ENCODE results near the gene CHMP4B.

CHMP4B gene, protein sequence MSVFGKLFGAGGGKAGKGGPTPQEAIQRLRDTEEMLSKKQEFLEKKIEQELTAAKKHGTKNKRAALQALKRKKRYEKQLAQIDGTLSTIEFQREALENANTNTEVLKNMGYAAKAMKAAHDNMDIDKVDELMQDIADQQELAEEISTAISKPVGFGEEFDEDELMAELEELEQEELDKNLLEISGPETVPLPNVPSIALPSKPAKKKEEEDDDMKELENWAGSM

DNA sequence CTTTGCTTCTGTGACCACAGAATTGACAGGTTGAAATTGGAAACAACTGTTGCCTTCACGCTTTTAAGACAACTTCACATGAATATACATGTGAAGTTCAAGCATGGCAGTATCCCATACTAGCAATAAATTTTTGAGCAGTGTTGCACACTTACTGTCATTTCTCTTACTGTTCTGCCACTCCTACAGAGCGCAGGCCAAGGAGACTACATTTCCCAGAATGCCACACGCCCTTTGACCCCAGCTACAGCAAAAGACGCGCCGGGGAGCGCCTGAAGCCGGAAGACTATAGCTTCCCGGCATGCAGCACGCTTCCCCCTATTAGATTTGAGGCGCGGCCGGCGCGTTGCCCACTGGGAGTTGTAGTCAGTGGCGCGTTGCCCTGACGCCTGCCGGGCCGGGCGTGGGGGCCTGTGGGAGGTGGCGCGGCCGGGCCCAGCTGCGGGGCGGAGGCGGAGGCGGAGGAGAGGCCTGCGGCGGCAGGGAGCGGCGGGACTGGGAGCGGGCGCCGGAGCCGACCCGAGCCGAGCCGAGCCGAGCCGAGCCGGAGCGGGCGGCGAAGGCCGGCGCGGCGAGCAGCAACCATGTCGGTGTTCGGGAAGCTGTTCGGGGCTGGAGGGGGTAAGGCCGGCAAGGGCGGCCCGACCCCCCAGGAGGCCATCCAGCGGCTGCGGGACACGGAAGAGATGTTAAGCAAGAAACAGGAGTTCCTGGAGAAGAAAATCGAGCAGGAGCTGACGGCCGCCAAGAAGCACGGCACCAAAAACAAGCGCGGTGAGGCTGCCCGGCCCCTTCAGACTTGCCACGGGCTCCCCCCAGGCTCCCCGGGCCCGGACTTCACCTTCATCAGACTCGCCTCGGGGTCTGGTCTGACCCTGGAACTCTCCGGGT, at the start of gene CHMP4B:
Gene CHMP4B (plus strand): TSS at position 464 of the 891 bp plus-strand sequence. CDS start 121 bp downstream, at position 585.
- H3K79me2 ChIP-seq (ENCODE audit: control insufficient read depth, insufficient read depth, low read length, unreplicated experiment), result peaks cover 49% of the 10 kb centered on the region
- H3K27me3 ChIP-seq (ENCODE audit: insufficient read depth, low read length), result no peaks in the 10 kb centered on the region
- peak within 1 kb of the TSS; percentile 90 for H3K4me3 ChIP-seq (ENCODE audit: low read depth, low read length)
- peak within 1 kb of the TSS; percentile 66 for H2AFZ ChIP-seq (ENCODE audit: low read length, unreplicated experiment)
- H3K36me3 ChIP-seq (ENCODE audit: insufficient read depth, low read length), result no peaks in the 10 kb centered on the region; the same call in 1 of the 2 replicates
- peaks cover 4% of the 10 kb centered on the region for H3K4me1 ChIP-seq (ENCODE audit: control insufficient read depth, insufficient read depth, low read length, unreplicated experiment)
- H3K27ac ChIP-seq (ENCODE audit: low read depth, low read length), result peak within 1 kb of the TSS; percentile 96

GRCh38 chr20:33761698-33762250, 49.4 kb upstream of the CHMP4B start:
- Histone ChIP-seq H3K36me3 (ENCODE audit: insufficient read depth, low read length) (peaks cover 11% of the 10 kb centered on the region; the same call in 1 of the 2 replicates), H3K79me2 (ENCODE audit: control insufficient read depth, insufficient read depth, low read length, unreplicated experiment) (no peaks in the 10 kb centered on the region), H3K27me3 (ENCODE audit: insufficient read depth, low read length) (no peaks in the 10 kb centered on the region), H3K4me3 (ENCODE audit: low read depth, low read length) (no peak overlapping the region), H3K27ac (ENCODE audit: low read depth, low read length) (no peak overlapping the region), H3K4me1 (ENCODE audit: control insufficient read depth, insufficient read depth, low read length, unreplicated experiment) (no peaks in the 10 kb centered on the region), H2AFZ (ENCODE audit: low read length, unreplicated experiment) (no peak overlapping the region)

GRCh38 chr20:33765099-33765498, 46.0 kb upstream of the CHMP4B start:
- Histone ChIP-seq H3K4me3 (ENCODE audit: low read depth, low read length) (no peak overlapping the region), H3K79me2 (ENCODE audit: control insufficient read depth, insufficient read depth, low read length, unreplicated experiment) (no peaks in the 10 kb centered on the region), H3K27ac (ENCODE audit: low read depth, low read length) (no peak overlapping the region), H3K4me1 (ENCODE audit: control insufficient read depth, insufficient read depth, low read length, unreplicated experiment) (no peaks in the 10 kb centered on the region), H3K36me3 (ENCODE audit: insufficient read depth, low read length) (peaks cover 4% of the 10 kb centered on the region; the same call in 1 of the 2 replicates), H3K27me3 (ENCODE audit: insufficient read depth, low read length) (no peaks in the 10 kb centered on the region), H2AFZ (ENCODE audit: low read length, unreplicated experiment) (no peak overlapping the region)

- H3K79me2 ChIP-seq (ENCODE audit: control insufficient read depth, insufficient read depth, low read length, unreplicated experiment), result no peaks in the 10 kb centered on the region
- no peak overlapping the region for H2AFZ ChIP-seq (ENCODE audit: low read length, unreplicated experiment)
- H3K27ac ChIP-seq (ENCODE audit: low read depth, low read length), result no peak overlapping the region
- H3K4me1 ChIP-seq (ENCODE audit: control insufficient read depth, insufficient read depth, low read length, unreplicated experiment), result no peaks in the 10 kb centered on the region
- H3K36me3 ChIP-seq (ENCODE audit: insufficient read depth, low read length), result peaks cover 4% of the 10 kb centered on the region; the same call in 1 of the 2 replicates
- H3K4me3 ChIP-seq (ENCODE audit: low read depth, low read length), result no peak overlapping the region
- H3K27me3 ChIP-seq (ENCODE audit: insufficient read depth, low read length), result no peaks in the 10 kb centered on the region
Measured at GRCh38 chr20:33765592-33765991, 45.6 kb upstream of the CHMP4B start.

GRCh38 chr20:33766686-33767085, 44.5 kb upstream of the CHMP4B start:
- Histone ChIP-seq H3K36me3 (ENCODE audit: insufficient read depth, low read length) (peaks cover 4% of the 10 kb centered on the region; the same call in 1 of the 2 replicates), H3K27ac (ENCODE audit: low read depth, low read length) (no peak overlapping the region), H3K4me3 (ENCODE audit: low read depth, low read length) (no peak overlapping the region), H2AFZ (ENCODE audit: low read length, unreplicated experiment) (no peak overlapping the region), H3K27me3 (ENCODE audit: insufficient read depth, low read length) (no peaks in the 10 kb centered on the region), H3K79me2 (ENCODE audit: control insufficient read depth, insufficient read depth, low read length, unreplicated experiment) (no peaks in the 10 kb centered on the region), H3K4me1 (ENCODE audit: control insufficient read depth, insufficient read depth, low read length, unreplicated experiment) (no peaks in the 10 kb centered on the region)

DNA sequence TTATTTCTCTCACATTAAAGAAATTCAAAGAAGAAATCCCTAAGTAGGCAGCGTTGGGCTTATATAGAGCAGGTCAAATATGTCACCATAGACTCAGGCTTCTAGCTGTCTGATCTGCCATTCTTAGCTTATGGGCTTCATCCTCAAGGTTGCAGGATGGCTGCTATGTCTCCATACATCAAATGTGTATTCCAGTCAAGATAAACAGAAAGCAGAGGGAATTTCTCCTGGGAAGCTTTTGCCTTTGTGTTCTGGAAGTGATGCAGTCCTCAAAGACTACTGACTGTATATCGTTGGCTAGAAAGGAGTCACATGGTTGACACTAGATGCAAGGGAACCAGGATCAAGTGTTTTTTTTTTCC, 43.4 kb upstream of the CHMP4B start:
- Histone ChIP-seq H3K27me3 (ENCODE audit: insufficient read depth, low read length) (no peaks in the 10 kb centered on the region), H3K79me2 (ENCODE audit: control insufficient read depth, insufficient read depth, low read length, unreplicated experiment) (no peaks in the 10 kb centered on the region), H2AFZ (ENCODE audit: low read length, unreplicated experiment) (no peak overlapping the region), H3K36me3 (ENCODE audit: insufficient read depth, low read length) (no peaks in the 10 kb centered on the region), H3K27ac (ENCODE audit: low read depth, low read length) (no peak overlapping the region), H3K4me1 (ENCODE audit: control insufficient read depth, insufficient read depth, low read length, unreplicated experiment) (no peaks in the 10 kb centered on the region), H3K4me3 (ENCODE audit: low read depth, low read length) (no peak overlapping the region)

DNA sequence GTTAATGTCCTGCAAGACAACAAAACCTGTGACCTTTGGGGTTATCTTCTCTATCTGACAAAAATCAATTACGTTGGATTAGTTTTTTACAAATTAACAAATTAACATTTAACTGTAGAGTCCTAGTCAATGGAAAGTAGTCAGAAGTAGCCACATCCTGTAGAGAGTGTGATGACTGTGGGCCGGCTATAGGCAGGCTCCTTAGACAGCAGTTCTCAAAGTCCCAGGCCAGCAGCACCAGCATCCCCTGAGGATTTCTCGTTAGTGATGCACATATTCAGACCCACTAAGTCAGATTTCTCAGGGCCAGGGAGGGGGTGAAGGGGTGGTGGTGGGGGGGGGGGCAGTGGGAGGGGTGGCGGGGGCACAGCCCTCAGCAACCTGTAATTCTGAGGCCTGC, 42.1 kb upstream of the CHMP4B start:
- Histone ChIP-seq H3K4me3 (ENCODE audit: low read depth, low read length) (no peak overlapping the region), H3K27me3 (ENCODE audit: insufficient read depth, low read length) (no peaks in the 10 kb centered on the region)

GRCh38 chr20:33770005-33770404, 41.1 kb upstream of the CHMP4B start:
- Histone ChIP-seq H3K4me1 (ENCODE audit: control insufficient read depth, insufficient read depth, low read length, unreplicated experiment) (no peaks in the 10 kb centered on the region), H3K79me2 (ENCODE audit: control insufficient read depth, insufficient read depth, low read length, unreplicated experiment) (no peaks in the 10 kb centered on the region)

More for the DNA sequence above, 42.1 kb upstream of the CHMP4B start:
- Histone ChIP-seq H3K4me1 (ENCODE audit: control insufficient read depth, insufficient read depth, low read length, unreplicated experiment) (no peaks in the 10 kb centered on the region), H3K79me2 (ENCODE audit: control insufficient read depth, insufficient read depth, low read length, unreplicated experiment) (no peaks in the 10 kb centered on the region), H3K27ac (ENCODE audit: low read depth, low read length) (no peak overlapping the region), H3K36me3 (ENCODE audit: insufficient read depth, low read length) (no peaks in the 10 kb centered on the region), H2AFZ (ENCODE audit: low read length, unreplicated experiment) (no peak overlapping the region)

GRCh38 chr20:33771938-33772337, 39.2 kb upstream of the CHMP4B start:
- H3K27ac ChIP-seq (ENCODE audit: low read depth, low read length), result no peak overlapping the region
- H3K79me2 ChIP-seq (ENCODE audit: control insufficient read depth, insufficient read depth, low read length, unreplicated experiment), result no peaks in the 10 kb centered on the region

More at GRCh38 chr20:33770005-33770404, 41.1 kb upstream of the CHMP4B start:
- Histone ChIP-seq H3K27me3 (ENCODE audit: insufficient read depth, low read length) (no peaks in the 10 kb centered on the region), H3K4me3 (ENCODE audit: low read depth, low read length) (no peak overlapping the region), H3K27ac (ENCODE audit: low read depth, low read length) (no peak overlapping the region), H2AFZ (ENCODE audit: low read length, unreplicated experiment) (no peak overlapping the region), H3K36me3 (ENCODE audit: insufficient read depth, low read length) (no peaks in the 10 kb centered on the region)

DNA sequence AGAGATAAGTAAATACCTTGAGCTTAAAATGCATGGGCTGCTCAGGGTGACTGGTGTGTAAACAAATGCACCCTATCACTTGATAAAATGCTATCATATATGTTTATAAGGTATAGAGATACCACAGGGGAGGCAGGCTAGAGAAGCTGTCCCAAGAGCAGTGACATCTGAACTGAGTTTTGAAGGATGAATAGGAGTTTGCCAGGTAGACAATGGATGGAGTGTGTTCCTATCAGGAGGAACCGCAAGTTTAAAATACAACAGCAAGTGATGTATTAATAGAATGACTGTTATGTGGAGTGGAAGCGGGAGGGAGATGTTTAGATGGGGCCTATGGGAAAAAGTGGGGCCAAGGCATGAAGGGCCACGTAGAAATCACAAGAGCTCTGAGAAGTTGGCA, 38.7 kb upstream of the CHMP4B start:
- Histone ChIP-seq H3K27me3 (ENCODE audit: insufficient read depth, low read length) (no peaks in the 10 kb centered on the region), H2AFZ (ENCODE audit: low read length, unreplicated experiment) (no peak overlapping the region), H3K4me1 (ENCODE audit: control insufficient read depth, insufficient read depth, low read length, unreplicated experiment) (no peaks in the 10 kb centered on the region), H3K27ac (ENCODE audit: low read depth, low read length) (no peak overlapping the region), H3K4me3 (ENCODE audit: low read depth, low read length) (no peak overlapping the region), H3K36me3 (ENCODE audit: insufficient read depth, low read length) (no peaks in the 10 kb centered on the region), H3K79me2 (ENCODE audit: control insufficient read depth, insufficient read depth, low read length, unreplicated experiment) (no peaks in the 10 kb centered on the region)

More at GRCh38 chr20:33771938-33772337, 39.2 kb upstream of the CHMP4B start:
- no peak overlapping the region for H3K4me3 ChIP-seq (ENCODE audit: low read depth, low read length)
- no peak overlapping the region for H2AFZ ChIP-seq (ENCODE audit: low read length, unreplicated experiment)
- H3K27me3 ChIP-seq (ENCODE audit: insufficient read depth, low read length), result no peaks in the 10 kb centered on the region
- no peaks in the 10 kb centered on the region for H3K36me3 ChIP-seq (ENCODE audit: insufficient read depth, low read length)
- no peaks in the 10 kb centered on the region for H3K4me1 ChIP-seq (ENCODE audit: control insufficient read depth, insufficient read depth, low read length, unreplicated experiment)

All from ACC112 (cell line).